ENCODE results near the gene ACER1. TPM values are rescaled to one million over a fixed set of nuclear protein-coding genes. Genes with fewer than 3 reads are reported as not detected.
"Not testable (repeated sequence)": the region's sequence is repeated elsewhere in the genome, so short reads cannot be mapped to it uniquely, and the experiment has no call there.

ACER1 gene, protein sequence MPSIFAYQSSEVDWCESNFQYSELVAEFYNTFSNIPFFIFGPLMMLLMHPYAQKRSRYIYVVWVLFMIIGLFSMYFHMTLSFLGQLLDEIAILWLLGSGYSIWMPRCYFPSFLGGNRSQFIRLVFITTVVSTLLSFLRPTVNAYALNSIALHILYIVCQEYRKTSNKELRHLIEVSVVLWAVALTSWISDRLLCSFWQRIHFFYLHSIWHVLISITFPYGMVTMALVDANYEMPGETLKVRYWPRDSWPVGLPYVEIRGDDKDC
- under 0.01 TPM for total RNA-seq

- DNase-seq (ENCODE audit: low read depth in 2 of 3, low spot score in 2 of 3): no peak
These were observed at the start of gene ACER1 for GRCh38 chr19:6333439-6333838. TSS of gene ACER1 (minus strand) at chr19:6333612. CDS start at chr19:6333551, 61 bp downstream.

DNA sequence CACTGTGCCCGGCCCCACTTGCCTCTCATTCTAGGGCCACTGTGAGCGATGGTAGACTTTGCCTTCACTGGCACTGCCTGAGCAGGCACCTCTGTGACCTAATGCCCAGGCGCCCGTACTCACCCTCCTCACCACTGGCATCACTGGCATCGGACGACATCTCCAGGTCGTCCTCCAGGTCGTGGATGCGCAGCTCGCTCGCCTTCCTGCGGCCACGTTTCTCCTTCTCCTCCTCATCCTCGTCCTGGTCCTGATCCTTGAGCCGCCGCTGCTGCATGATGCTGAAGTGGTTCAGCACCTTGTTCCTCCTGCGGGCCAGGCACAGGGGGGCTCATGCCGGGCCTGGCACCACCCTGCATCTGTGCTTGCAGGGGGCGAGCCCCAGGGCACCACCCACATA lies 49.8 kb upstream of the ACER1 start:
- DNase-seq (ENCODE audit: low read depth in 2 of 3, low spot score in 2 of 3): no peak

DNA sequence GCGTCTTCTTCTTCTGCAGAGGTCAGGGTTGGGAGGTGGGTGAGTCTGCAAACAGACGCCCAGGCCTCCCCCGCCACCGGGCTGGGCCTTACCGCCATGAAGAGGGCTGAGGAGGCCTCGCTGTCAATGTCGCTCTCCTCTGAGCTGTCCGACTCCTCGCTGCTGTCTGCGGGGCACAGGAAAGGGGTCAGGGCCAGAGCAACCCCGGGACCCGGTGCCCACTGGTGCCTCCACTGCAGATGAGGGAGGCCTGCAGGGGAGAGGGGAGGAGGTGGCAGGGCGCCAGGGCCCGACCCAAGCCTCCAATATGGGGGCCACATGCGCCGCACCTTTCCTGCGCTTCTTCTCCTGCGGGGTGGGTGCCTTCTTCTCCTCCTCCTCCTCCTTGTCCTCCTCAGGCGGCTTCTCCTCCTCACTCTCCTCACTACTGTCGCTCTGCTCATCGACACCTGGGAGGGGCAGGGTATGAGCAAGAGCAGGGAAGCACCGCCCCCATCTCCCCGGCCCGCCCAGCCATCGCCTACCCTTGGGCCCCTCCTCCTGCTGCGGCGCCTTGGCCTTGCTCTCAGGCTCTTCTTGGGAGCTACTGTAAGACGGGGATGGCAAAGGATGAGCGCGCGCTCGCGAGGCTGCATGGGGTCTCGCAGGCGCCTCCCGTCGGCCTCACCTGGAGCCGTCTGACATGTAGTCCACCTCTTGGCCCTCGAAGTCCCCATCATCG lies 47.8 kb upstream of the ACER1 start:
- DNase-seq (ENCODE audit: low read depth in 2 of 3, low spot score in 2 of 3): no peak

DNA sequence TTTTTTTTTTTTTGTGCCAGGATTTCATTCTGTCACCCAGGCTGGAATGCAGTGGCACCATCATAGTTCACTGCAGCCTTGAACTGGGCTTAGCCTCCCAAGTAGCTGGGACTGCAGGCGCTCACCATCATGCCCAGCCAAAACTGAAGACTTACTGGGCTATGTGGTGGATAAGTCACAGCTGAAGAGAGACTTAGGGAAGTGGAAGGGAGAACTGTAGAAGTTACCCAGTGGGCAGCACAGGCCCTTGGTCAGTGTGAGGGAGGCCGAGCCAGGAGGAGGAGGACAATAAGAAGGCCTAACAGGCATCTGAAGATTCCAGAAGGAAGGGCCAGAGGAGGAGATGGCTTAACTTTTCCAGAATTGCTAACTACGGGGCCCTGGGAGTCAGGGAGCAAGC lies 46.3 kb upstream of the ACER1 start:
- DNase-seq (ENCODE audit: low read depth in 2 of 3, low spot score in 2 of 3): no peak

DNA sequence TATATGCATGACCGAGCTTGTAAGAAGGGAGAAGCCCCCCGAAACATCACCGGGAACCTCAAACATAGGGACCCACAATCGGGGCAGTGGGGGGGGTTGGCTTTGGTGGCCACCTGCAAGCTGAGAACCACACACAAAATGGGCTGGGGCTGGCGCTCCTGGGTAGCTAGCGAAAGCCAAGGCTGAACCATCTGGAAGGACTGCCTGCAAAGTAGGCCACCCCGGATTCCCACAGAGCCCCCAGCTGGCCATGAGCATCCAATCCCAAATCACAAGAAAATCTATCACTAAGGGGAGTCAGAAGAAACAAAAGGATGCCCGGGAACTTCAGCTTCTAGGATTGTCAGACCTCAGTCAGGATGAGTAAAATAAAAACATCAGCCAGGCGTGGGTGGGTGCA lies 45.1 kb upstream of the ACER1 start:
- DNase-seq (ENCODE audit: low read depth in 2 of 3, low spot score in 2 of 3): no peak

DNA sequence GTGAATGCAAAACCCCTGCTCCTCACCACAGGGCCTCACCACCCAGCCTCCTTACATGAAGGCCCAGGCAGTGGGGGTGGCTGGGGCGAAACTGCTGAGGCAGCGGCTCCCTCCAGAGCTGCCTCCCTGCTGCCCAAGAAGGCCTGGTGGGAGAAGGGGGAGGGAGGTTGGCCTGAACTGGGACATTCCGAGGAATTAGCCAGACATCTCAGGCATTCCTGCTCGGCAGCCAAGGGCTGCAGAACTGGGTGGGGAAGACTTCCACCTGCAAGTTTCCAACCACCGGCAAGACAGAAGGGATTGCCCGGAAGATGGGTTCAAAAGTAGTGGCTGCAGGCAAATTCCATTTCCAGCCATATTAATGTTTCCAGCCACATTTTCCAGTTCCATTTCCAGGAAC lies 44.6 kb upstream of the ACER1 start:
- no peak for DNase-seq (ENCODE audit: low read depth in 2 of 3, low spot score in 2 of 3)

GRCh38 chr19:6376512-6377190 lies 43.2 kb upstream of the ACER1 start:
- no peak for DNase-seq (ENCODE audit: low read depth in 2 of 3, low spot score in 2 of 3)

- DNase-seq (ENCODE audit: low read depth in 2 of 3, low spot score in 2 of 3): no peak
These were observed 42.1 kb upstream of the ACER1 start, which contains the start of gene PSPN for GRCh38 chr19:6375411-6376010. TSS of gene PSPN (minus strand) at chr19:6375933. CDS start at chr19:6375849, 84 bp downstream.

- DNase-seq (ENCODE audit: low read depth in 2 of 3, low spot score in 2 of 3): no peak
These were observed 41.4 kb upstream of the ACER1 start for GRCh38 chr19:6374711-6375410.

GRCh38 chr19:6374161-6374709 lies 40.8 kb upstream of the ACER1 start:
- DNase-seq (ENCODE audit: low read depth in 2 of 3, low spot score in 2 of 3): no peak

- no peak for DNase-seq (ENCODE audit: low read depth in 2 of 3, low spot score in 2 of 3)
These were observed 40.3 kb upstream of the ACER1 start for GRCh38 chr19:6373813-6374108.

DNA sequence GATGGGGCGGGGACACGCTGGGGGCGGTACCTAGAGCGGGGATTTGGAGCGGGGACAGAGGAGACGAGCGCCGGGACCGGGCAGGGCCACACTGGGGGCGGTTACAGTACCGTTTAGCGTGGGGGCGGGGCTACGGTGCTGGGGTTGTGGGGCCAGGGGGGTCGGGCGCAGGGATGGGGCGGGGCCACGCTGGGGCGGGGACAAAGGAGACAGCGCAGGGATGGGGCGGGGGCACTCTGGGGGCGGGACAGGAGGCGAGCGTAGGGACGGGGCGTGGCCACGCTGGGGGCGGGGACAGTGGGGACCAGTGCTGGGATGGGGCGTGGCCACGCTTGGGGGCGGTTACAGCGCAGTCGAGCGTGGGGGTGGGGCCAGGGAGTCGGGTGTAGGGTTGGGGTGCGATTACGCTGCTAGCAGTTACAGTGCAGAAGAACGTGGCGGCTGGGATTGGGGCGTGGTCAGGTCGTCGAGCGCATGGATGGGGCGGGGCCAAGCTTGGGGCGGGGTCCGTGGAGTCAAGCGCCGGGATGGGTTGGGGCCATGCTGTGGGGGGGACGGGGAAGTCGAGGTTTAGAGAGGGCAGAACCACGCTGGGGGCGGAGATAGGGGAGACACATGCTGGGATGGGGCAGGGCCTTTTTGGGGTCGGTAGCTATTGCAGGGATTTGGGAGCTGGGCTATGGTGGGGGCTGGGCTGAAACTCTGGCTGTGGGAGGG lies 39.8 kb upstream of the ACER1 start:
- peak; percentile 98 for DNase-seq (ENCODE audit: low read depth in 2 of 3, low spot score in 2 of 3)

DNA sequence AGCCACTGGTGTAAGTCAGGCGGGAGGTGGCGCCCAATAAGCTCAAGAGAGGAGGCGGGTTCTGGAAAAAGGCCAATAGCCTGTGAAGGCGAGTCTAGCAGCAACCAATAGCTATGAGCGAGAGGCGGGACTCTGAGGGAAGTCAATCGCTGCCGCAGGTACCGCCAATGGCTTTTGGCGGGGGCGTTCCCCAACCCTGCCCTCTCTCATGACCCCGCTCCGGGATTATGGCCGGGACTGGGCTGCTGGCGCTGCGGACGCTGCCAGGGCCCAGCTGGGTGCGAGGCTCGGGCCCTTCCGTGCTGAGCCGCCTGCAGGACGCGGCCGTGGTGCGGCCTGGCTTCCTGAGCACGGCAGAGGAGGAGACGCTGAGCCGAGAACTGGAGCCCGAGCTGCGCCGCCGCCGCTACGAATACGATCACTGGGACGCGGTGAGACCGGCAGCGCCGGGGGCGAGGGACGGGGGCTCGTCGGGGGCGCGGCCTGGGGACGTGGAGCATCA lies 39.2 kb upstream of the ACER1 start, which contains the start of gene ALKBH7:
TSS of gene ALKBH7 (plus strand) at position 201 of the 502 bp plus-strand sequence. CDS start at position 228, 27 bp downstream.
- peak; percentile 92 to 100 (median 100) for DNase-seq (ENCODE audit: low read depth in 2 of 3, low spot score in 2 of 3)

GRCh38 chr19:6364353-6364752 lies 30.9 kb upstream of the ACER1 start:
- no peak for DNase-seq (ENCODE audit: low read depth in 2 of 3, low spot score in 2 of 3)

- DNase-seq (ENCODE audit: low read depth in 2 of 3, low spot score in 2 of 3): peak in 1 of 3 donors; percentile 23
These were observed 29.0 kb upstream of the ACER1 start for GRCh38 chr19:6362351-6362801.

GRCh38 chr19:6362027-6362350 lies 28.6 kb upstream of the ACER1 start:
- no peak for DNase-seq (ENCODE audit: low read depth in 2 of 3, low spot score in 2 of 3)

- DNase-seq (ENCODE audit: low read depth in 2 of 3, low spot score in 2 of 3): not testable (repeated sequence)
These were observed 27.4 kb upstream of the ACER1 start for GRCh38 chr19:6360857-6361216.

DNA sequence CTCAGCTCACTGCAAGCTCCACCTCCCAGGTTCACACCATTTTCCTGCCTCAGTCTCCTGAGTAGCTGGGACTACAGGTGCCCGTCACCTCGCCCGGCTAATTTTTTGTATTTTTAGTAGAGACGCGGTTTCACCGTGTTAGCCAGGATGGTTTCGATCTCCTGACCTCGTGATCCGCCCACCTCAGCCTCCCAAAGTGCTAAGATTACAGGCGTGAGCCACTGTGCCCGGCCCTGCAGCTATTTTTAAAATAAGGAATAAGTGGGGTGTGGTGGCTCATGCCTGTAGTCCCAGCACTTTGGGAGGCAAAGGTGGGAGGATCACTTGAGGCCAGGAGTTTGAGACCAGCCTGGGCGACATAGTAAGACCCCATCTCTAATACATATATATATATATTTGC lies 27.0 kb upstream of the ACER1 start:
- not testable (repeated sequence) for DNase-seq (ENCODE audit: low read depth in 2 of 3, low spot score in 2 of 3)

DNA sequence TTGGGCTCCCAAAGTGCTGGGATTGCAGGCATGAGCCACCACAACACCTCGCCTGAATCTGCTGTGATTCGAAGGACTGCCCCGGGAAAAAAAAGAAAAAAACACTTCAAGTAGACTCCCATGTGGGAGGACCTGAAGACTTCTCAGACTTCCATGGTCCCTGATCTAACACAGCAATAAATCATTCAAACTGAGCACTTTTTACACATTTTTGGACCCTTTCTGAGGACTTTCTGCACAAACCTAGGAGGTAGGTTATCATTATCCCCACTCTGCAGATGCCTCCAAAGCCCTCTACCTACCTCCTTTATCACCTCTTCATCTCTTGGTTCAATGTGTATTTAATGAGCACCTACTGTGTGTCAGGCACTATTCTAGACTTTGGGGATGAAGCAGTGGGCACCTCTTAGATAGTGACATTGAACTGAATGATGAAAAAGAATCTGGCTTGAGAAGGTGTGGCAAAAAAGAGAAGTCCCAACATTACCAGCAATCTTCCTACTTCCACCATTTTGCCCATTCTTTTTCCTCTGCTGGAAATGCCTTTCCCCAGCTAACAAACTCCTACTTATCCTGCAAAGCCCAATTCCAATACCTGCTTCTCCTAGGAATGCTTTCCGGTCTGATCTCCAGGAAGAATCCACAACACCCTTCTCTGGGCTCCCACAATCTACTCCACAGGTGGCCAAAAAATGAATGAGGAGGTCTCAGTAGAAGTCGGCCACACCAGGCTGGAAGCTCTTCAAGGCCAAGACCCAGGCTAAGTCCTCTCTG lies 26.3 kb upstream of the ACER1 start:
- DNase-seq (ENCODE audit: low read depth in 2 of 3, low spot score in 2 of 3): no peak
